ENCODE data around the gene BCL2L12.

Gene BCL2L12

DNA sequence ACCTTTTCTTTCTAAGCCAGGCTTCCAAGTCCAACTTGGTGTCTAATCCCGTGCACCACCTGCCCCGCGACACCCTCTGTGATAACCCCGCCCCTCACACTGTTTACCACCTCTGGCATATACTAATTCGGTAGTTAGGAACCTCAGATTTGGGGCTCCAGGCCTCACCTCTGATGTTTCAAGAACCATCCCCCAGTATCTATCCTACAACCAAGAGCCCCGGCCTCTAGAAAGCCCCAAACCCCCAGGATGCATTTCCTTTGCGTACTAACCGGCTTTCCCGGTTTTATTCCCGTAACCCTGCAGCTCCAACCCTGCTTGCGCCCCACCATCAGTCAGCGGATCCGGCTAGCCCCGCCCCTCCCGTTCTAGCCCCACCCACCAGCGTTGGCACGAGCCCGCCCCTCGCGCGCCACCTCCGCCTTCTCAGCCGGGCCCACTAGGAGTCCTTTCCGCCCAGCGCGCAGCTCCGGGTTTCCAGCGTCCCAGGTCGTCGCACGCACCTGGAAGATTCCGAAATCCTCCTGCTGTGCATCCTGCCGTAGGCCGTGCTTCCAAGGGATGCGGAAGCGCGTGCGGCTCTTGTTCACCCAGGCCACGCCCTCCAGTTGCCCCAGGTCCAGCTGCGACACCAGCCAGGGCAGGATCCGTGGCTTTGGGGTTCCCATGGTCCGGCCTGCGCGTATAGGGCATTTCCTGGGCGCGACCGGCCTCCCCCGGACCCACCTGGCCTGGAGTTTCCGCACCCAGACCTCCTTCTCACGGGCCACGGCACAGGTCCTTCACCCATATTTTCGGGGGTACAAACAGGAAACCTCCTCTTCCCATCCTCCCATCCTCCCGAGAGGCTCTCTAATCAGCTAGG, 1.3 kb upstream of the BCL2L12 start:
- no peaks in the 10 kb centered on the region for H3K9me2 ChIP-seq (replicated peaks; ENCODE audit: insufficient read depth, low read length)
- 0 out of 2 replicates have a peak, but pooled peaks cover 3% of the 10 kb centered on the region for H3K36me3 ChIP-seq (ENCODE audit: low read length)
- H3K9ac ChIP-seq (ENCODE audit: low read length) = peak overlapping the region; percentile 90
- H3F3A ChIP-seq (ENCODE audit: insufficient read depth) = 0 out of 2 replicates have a peak, but pooled peaks cover 5% of the 10 kb centered on the region
- no peaks in the 10 kb centered on the region for H3K9me3 ChIP-seq (ENCODE audit: insufficient read depth, low read length)
- no peaks in the 10 kb centered on the region for H4K20me1 ChIP-seq (ENCODE audit: low read depth, low read length)
- H3K27me3 ChIP-seq (ENCODE audit: low read length) = no peaks in the 10 kb centered on the region
- H3K79me2 ChIP-seq (ENCODE audit: insufficient read depth, low read length) = peaks cover 44% of the 10 kb centered on the region
- H3K27ac ChIP-seq (ENCODE audit: low read depth, low read length) = peak overlapping the region; percentile 90
- H2AFZ ChIP-seq (ENCODE audit: low read depth, low read length, severe bottlenecking) = no peak overlapping the region
- H3K4me2 ChIP-seq (ENCODE audit: low read depth, low read length, poor library complexity, severe bottlenecking) = peak overlapping the region; percentile 80
- no peak for TF ChIP-seq EZH2phosphoT487 (conservative IDR thresholded peaks at IDR 0.05; ENCODE audit: low read length)
- TF ChIP-seq, protein P1, sequence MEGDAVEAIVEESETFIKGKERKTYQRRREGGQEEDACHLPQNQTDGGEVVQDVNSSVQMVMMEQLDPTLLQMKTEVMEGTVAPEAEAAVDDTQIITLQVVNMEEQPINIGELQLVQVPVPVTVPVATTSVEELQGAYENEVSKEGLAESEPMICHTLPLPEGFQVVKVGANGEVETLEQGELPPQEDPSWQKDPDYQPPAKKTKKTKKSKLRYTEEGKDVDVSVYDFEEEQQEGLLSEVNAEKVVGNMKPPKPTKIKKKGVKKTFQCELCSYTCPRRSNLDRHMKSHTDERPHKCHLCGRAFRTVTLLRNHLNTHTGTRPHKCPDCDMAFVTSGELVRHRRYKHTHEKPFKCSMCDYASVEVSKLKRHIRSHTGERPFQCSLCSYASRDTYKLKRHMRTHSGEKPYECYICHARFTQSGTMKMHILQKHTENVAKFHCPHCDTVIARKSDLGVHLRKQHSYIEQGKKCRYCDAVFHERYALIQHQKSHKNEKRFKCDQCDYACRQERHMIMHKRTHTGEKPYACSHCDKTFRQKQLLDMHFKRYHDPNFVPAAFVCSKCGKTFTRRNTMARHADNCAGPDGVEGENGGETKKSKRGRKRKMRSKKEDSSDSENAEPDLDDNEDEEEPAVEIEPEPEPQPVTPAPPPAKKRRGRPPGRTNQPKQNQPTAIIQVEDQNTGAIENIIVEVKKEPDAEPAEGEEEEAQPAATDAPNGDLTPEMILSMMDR (IDR thresholded peaks at IDR 0.05; ENCODE audit: insufficient read depth, low read length, poor library complexity, severe bottlenecking) = no peak
- peak overlapping the region; percentile 96 for H3K4me3 ChIP-seq (ENCODE audit: insufficient read depth, low read length, poor library complexity, severe bottlenecking)

DNA sequence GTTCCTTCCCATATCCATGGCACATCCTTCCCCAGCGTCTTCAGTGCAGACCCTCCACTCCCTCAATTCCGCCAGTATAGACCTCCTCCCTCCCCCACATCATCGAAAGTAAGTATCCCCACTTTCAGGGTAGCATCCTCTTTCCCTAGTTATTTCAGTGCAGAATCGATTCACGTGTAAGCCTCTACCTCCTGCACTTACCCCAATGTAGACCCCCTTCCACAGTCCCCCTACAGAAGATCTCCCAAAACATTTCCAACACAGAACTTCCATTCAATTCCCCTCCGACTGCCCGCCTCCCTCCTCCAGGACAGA, 740 bp upstream of the BCL2L12 start:
- 0 out of 2 replicates have a peak, but pooled peaks cover 4% of the 10 kb centered on the region for H3F3A ChIP-seq (ENCODE audit: insufficient read depth)
- no peaks in the 10 kb centered on the region for H4K20me1 ChIP-seq (ENCODE audit: low read depth, low read length)
- no peaks in the 10 kb centered on the region for H3K9me2 ChIP-seq (replicated peaks; ENCODE audit: insufficient read depth, low read length)
- H2AFZ ChIP-seq (ENCODE audit: low read depth, low read length, severe bottlenecking) = no peak overlapping the region
- H3K9ac ChIP-seq (ENCODE audit: low read length) = peak overlapping the region; percentile 90
- H3K4me3 ChIP-seq (ENCODE audit: insufficient read depth, low read length, poor library complexity, severe bottlenecking) = peak overlapping the region; percentile 96
- H3K79me2 ChIP-seq (ENCODE audit: insufficient read depth, low read length) = peaks cover 44% of the 10 kb centered on the region
- H3K27me3 ChIP-seq (ENCODE audit: low read length) = no peaks in the 10 kb centered on the region
- no peaks in the 10 kb centered on the region for H3K9me3 ChIP-seq (ENCODE audit: insufficient read depth, low read length)
- H3K36me3 ChIP-seq (ENCODE audit: low read length) = 0 out of 2 replicates have a peak, but pooled peaks cover 2% of the 10 kb centered on the region
- TF ChIP-seq, protein P1 (IDR thresholded peaks at IDR 0.05; ENCODE audit: insufficient read depth, low read length, poor library complexity, severe bottlenecking) = no peak
- no peak for TF ChIP-seq EZH2phosphoT487 (conservative IDR thresholded peaks at IDR 0.05; ENCODE audit: low read length)
- peak overlapping the region; percentile 80 for H3K4me2 ChIP-seq (ENCODE audit: low read depth, low read length, poor library complexity, severe bottlenecking)
- peak overlapping the region; percentile 90 for H3K27ac ChIP-seq (ENCODE audit: low read depth, low read length)

DNA sequence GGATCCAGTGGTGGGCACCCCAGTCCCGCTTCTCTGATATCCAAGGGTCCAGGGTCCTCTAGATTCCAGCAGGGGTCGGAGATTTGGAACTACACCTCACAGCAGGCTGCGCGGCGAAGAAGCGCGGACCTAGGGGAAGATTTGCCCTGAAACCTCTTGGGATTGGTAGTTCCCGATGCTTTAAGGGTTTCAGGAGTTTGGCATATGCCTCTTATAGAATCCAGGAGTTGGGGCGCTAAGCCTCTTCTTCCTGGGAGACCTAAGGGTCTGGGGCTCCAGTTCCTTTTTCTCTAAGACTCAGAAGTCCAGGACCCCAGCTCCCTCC, 349 bp downstream of the BCL2L12 start:
- H3K27ac ChIP-seq (ENCODE audit: low read depth, low read length) = peak overlapping the region; percentile 90

More for the DNA sequence above, 349 bp downstream of the BCL2L12 start:
- Histone ChIP-seq H3K27me3 (ENCODE audit: low read length) (no peaks in the 10 kb centered on the region), H3K9me3 (ENCODE audit: insufficient read depth, low read length) (no peaks in the 10 kb centered on the region), H3F3A (ENCODE audit: insufficient read depth) (no peaks in the 10 kb centered on the region), H2AFZ (ENCODE audit: low read depth, low read length, severe bottlenecking) (no peak overlapping the region), H3K4me2 (ENCODE audit: low read depth, low read length, poor library complexity, severe bottlenecking) (peak overlapping the region; percentile 96), H3K9me2 (replicated peaks; ENCODE audit: insufficient read depth, low read length) (no peaks in the 10 kb centered on the region), H3K79me2 (ENCODE audit: insufficient read depth, low read length) (peaks cover 44% of the 10 kb centered on the region), H3K4me3 (ENCODE audit: insufficient read depth, low read length, poor library complexity, severe bottlenecking) (peak overlapping the region; percentile 96), H4K20me1 (ENCODE audit: low read depth, low read length) (no peaks in the 10 kb centered on the region), H3K36me3 (ENCODE audit: low read length) (no peaks in the 10 kb centered on the region), H3K9ac (ENCODE audit: low read length) (peak overlapping the region; percentile 90)
- TF ChIP-seq, protein P1 (IDR thresholded peaks at IDR 0.05; ENCODE audit: insufficient read depth, low read length, poor library complexity, severe bottlenecking) = no peak
- no peak for TF ChIP-seq EZH2phosphoT487 (conservative IDR thresholded peaks at IDR 0.05; ENCODE audit: low read length)
